GM19238 (cell line): Measurements from ENCODE around the gene AP1AR.

Experiments used
- DNase-seq: peaks from one replicate; pipeline ENCODE4 v3.0.0; 2011; ENCODE audit warnings: low spot score; ENCODE audit not compliant: insufficient read length

The AP1AR gene

DNA sequence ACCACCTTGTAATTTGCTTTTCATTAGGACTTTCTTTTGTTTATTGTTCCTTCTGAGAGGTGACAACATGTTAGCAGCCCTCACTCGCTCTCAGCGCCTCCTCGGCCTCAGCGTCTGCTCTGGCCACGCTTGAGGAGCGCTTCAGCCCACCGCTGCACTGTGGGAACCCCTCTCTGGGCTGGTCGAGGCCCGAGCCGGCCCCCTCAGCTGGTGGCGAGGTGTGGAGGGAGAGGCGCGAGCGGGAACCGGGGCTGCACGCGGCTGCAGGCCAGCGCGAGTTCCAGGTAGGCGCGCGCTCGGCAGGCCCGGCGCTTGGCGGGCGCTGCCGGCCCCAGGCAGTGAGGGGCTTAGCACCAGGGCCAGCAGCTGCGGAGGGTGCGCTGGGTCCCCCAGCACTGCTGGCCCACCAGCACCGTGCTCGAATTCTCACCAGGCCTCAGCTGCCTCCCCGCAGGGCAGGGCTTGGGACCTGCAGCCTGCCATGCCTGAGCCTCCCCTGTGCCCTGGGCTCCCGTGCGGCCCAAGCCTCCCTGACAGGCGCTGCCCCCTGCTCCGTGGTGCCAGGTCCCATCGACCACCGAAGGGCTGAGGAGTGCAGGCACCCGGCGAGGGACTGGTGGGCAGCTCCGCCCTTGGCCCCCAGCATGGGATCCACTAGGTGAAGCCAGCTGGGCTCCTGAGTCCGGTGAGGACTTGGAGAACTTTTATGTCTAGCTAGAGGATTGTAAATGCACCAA is 9.2 kb upstream of the AP1AR start:
- no peak for DNase-seq

GRCh38 chr4:112225157-112225556 is 6.4 kb upstream of the AP1AR start:
- DNase-seq: no peak

DNA sequence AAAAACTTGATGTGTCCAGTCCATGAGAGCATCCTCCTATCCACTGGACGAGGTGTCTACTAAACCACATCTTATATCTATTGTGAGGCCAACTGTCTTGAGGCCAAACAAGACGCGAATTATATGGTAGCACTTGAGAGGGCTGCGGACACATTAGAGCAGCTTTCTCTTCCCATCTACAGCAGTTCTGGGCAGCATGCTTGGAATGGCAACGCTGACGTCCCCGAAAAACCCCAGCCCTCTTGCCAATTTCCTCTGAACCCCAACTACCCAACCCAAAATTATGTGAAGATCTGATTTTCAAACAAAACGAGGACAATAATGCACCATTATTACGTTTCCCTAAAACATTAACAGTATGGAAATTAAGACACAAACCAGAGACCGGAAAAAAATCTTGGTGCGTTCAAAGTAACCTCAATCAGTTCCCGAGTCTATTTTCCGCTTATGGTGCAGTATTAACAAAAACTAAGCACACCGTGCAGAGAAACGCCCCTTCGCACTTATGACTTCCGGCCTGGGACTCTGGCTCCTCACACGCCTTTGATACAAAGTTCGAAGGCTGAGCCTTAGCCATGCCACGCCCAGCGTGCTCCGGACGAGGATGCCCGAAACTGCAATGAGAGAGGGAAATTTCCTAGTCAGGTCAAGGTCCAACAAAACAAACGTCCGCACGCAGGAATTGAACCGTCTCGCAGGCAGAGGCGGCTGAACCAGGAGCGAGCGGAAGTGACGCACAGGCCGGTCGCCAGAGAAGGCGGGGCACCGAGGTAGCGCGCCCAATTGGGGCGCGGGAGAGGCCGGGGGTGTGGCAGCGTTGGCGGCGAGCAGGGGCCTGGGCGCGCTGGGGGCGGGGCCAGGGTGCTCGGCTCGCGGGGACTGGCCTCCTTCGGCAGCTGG is 458 bp upstream of the AP1AR start:
- DNase-seq: peak; percentile 82

- no peak for DNase-seq
Measured at GRCh38 chr4:112234952-112235609, 3.5 kb downstream of the AP1AR start.

DNA sequence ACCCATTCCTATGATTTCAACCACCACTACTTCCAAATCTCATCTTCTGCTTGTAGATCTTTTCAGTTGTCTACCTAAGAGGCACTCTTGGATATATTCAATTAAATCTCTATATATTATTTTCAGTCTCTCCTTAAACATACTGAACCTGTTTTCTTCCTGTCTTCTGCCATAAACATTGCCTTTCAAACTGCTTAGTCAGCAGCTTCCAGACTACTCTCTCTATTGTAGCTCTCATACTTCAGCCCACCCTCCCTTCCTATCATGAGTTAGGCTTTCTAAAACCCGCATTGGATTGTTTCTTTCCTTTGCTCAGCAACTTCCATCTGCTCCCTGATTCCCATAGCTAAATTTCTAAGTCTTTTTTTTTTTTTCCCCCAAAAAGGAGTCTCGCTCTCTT is 4.5 kb downstream of the AP1AR start:
- DNase-seq: no peak

- no peak for DNase-seq
Measured at GRCh38 chr4:112238833-112239232, 7.2 kb downstream of the AP1AR start.

GRCh38 chr4:112245383-112245782 is 13.8 kb downstream of the AP1AR start:
- DNase-seq: no peak

DNA sequence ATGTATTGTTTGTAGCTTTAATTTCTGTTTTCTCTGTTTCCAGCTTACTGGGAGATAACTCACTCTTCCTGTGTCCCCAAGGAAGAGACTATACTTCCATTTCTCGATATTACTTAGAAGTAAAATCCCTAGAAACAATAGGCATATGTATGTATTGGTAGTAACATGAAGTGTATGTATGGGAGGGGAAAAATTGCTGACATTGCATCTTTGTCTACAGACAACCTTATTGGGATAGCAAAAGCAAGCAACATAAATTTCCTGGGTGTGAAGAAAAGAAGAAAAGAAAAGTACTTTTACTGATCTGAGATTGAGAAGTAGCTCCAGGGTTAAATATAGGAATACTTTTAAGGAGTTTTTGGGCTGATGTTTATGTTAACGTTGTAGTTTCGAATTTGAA is 15.4 kb downstream of the AP1AR start:
- DNase-seq: no peak

GRCh38 chr4:112251019-112251643 is 19.5 kb downstream of the AP1AR start:
- DNase-seq: no peak

DNA sequence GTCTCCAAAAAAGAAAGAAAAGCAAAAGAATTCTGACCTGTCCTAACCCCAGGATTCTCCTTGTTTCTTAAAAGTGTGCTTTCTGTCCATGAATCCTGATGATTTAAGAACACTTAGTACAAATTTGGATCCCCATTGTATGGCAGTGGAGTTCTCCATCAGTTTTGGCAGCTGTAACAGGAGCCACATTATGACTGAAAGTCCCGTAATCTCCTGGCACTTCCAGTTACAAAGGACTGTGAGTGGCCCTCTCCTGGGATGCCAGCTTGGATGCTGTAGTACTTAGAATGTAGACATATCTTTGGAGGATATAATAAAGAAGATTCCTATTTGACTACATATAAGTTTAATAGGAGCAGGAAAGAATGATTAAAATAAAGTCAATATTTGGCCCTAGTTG is 20.6 kb downstream of the AP1AR start:
- DNase-seq: no peak

DNA sequence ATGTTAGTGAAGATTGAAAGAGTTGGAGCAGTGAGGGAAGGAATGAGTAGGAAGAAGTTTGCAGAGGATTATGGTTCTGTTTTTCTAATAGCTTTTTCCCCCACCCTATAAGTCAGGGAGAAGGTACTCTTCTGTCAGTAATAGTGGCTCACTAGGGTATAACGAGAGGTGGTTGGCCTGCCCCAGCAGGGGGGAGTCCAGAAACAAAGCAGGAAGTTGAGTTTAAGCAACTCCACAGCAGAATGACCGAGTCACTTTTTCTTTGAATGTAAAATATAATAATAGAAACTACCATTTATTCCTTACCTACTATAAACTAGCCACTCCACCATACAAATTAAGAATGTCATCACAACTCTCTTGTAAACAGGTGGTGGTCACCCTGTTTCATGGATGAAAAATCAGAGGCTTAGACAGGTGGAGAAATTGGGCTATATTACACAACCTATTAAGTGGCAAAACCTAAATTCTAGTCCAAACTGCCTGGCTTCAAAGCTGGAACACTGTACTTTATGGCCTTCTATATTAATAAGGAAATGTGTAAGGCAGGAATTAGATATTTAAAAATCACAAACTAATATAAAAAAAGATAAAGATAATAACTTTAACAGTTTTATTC is 21.9 kb downstream of the AP1AR start:
- no peak for DNase-seq

DNA sequence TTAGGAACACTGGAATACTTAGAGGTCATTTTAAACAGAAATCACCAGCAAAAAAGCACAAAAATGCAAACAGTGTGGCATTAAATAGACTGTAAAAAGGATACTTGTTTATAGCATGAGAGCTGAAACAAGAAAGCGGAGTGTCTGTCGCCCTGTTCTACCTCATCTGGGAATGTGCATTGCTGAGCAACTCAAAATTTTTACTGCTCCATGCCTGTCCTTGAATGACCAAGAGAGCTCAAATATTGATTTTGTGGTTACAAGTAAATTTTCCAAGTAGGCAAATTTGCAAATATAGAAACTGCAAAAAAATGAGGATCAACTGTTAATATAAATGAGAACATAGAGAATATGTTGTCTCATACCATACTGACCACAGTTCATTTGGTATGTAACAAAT is 25.5 kb downstream of the AP1AR start:
- DNase-seq: no peak

GRCh38 chr4:112266823-112267222 is 35.2 kb downstream of the AP1AR start:
- DNase-seq: no peak

DNA sequence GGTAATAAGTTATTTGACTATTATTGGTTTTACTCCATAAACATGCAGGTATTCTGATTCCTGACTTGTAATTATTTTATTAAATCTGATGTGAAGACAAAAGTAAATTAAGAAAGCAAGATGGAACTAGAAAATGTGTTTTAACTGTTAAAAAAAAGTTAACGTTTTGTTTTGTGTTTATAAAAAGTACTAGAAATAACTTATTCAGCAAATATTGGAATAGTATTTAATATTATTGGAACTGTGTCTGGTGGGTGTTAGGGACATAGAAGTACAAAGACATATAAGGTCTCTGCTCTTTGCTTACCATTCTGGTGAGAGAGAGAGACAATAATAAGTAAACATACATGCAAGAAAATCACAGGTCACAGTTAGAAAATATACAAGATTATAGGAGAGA is 38.5 kb downstream of the AP1AR start:
- no peak for DNase-seq

- no peak for DNase-seq
Measured at GRCh38 chr4:112270640-112271421, 39.2 kb downstream of the AP1AR start.

- no peak for DNase-seq
Measured at GRCh38 chr4:112272292-112272691, 40.7 kb downstream of the AP1AR start.

- no peak for DNase-seq
Measured at GRCh38 chr4:112274959-112275358, 43.4 kb downstream of the AP1AR start.

DNA sequence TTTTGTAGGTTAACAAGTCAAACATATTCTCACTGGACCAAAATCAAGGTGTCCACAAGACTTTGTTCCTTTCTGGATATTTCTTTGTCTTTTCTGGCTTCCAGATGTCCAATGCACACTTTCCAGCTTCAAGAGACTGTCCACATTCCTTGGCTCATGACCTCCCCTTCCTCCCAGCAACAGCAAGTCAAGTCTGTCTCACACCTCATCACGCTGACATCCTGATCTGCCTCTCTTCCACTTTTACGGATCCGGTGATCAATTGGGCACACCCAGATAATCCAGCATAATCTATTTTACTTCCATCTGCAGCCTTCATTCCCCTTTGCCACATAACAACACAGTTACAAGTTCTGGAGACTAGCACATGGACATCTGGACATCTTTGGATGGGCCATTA is 44.5 kb downstream of the AP1AR start:
- no peak for DNase-seq

DNA sequence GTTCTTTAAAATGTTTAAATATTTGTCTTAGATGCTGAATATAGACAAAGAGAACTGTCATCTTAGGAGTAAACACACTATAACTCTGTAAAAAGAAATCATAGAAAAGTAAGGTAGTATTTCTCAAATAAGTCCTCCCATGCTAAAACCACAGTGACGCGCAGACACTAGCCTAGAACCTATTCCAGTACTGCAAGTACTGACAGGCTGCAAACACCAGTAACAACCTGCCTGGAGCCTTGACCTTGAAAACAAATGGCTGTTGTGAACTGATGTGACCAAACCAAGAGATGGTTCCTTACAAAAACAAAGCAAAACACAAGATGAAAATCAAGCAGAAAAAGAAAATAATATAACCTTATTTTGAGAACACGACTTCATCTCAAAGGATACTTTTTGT is 45.6 kb downstream of the AP1AR start:
- DNase-seq: no peak

DNA sequence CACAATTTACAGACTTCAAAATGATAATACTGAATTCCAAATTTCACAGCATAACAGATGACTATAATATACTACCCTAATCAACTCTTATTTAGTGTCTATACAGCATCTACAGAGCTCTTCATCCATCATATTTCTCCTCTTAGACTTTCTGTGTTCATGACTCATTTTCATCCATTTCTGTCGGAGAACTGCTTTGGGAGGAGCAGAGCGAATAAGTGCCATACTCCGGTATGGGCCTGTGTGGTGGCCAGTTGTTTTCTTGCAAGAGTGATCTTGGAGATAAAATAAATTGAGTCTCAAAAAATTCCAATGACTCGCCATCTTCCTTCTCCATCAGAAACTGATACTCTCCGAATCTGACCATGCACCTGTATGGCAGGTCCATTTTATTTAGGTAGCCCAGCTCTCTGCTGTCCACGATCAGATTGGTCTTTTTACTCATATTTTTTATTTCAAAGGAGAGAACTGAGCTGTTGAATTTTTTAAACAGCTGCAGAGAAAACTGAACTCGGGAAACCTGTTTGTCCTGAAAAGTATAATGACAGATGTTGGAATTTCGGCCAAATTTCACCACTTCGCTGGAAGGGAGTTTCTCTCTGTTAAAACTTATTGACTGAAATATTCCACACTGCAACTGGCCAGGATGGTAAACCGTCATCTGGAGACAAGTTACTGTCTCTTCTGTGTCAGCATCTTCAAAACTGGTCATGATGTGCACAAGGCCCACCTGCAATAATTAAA is 46.3 kb downstream of the AP1AR start:
- DNase-seq: no peak
